ENCODE measurements around the gene ISOC2. TPM values are rescaled to one million over a fixed set of nuclear protein-coding genes. Genes with fewer than 3 reads are reported as not detected.
A peak's percentile ranks its signal among the peaks of the same experiment; 100 is the strongest.
"Not testable (repeated sequence)": the region's sequence is repeated elsewhere in the genome, so short reads cannot be mapped to it uniquely, and the experiment has no call there.

Gene ISOC2
- total and polyA plus RNA-seq, 3 experiments from 2014 or later, result 32.0 to 38.8 (median 33.7) TPM

- POLR2A ChIA-PET, result no interaction called here
- Histone ChIP-seq H3K36me3 (ENCODE audit: insufficient read depth, low read length) (no peaks in the 10 kb centered on the region), H3K4me3 (ENCODE audit: low read length) (no peak overlapping the region), H3K4me1 (ENCODE audit: insufficient read depth, low read length) (peaks cover 19% of the 10 kb centered on the region), H3K27ac (ENCODE audit: low read depth, low read length) (no peak overlapping the region), H3K27me3 (ENCODE audit: insufficient read depth, low read length, poor library complexity, severe bottlenecking) (peaks cover 6% of the 10 kb centered on the region), H3K9me3 (ENCODE audit: low read length) (no peaks in the 10 kb centered on the region)
- H3K36me3 Mint-ChIP-seq, result peaks cover 0 to 2% (median 0%) of the 10 kb centered on the region in 3 donors
- peaks cover 6 to 22% (median 19%) of the 10 kb centered on the region in 3 donors for H3K4me1 Mint-ChIP-seq
- peaks cover 21 to 40% of the 10 kb centered on the region in 2 donors for H3K27me3 Mint-ChIP-seq
- no peak overlapping the region for H3K4me3 Mint-ChIP-seq
- H3K9me3 Mint-ChIP-seq, result no peaks in the 10 kb centered on the region
- CTCF ChIA-PET, result interaction anchor here (1.1 kb wide), 1 partner anchor 80 kb away, joined by 3 read pairs; no protein-coding TSS in a partner anchor
- DNase-seq, result no peak
- peak overlapping the region in 1 of 8 donors; percentile 5 for H3K27ac Mint-ChIP-seq
Measured at GRCh38 chr19:55424518-55424917, 36.9 kb downstream of the ISOC2 start.

- Histone ChIP-seq H3K36me3 (ENCODE audit: insufficient read depth, low read length) (no peaks in the 10 kb centered on the region), H3K27ac (ENCODE audit: low read depth, low read length) (no peak overlapping the region), H3K9me3 (ENCODE audit: low read length) (no peaks in the 10 kb centered on the region), H3K4me1 (ENCODE audit: insufficient read depth, low read length) (peaks cover 20% of the 10 kb centered on the region), H3K27me3 (ENCODE audit: insufficient read depth, low read length, poor library complexity, severe bottlenecking) (peaks cover 2% of the 10 kb centered on the region), H3K4me3 (ENCODE audit: low read length) (no peak overlapping the region)
- no peaks in the 10 kb centered on the region for H3K9me3 Mint-ChIP-seq
- peaks cover 0 to 2% (median 0%) of the 10 kb centered on the region in 3 donors for H3K36me3 Mint-ChIP-seq
- no peak overlapping the region for H3K4me3 Mint-ChIP-seq
- CTCF ChIA-PET, result no interaction called here
- H3K27ac Mint-ChIP-seq, result peak overlapping the region in 1 of 8 donors; percentile 66
- no peak for DNase-seq
- POLR2A ChIA-PET, result no interaction called here
- H3K27me3 Mint-ChIP-seq, result peaks cover 20 to 31% of the 10 kb centered on the region in 2 donors
- peaks cover 6 to 22% (median 20%) of the 10 kb centered on the region in 3 donors for H3K4me1 Mint-ChIP-seq
Measured at GRCh38 chr19:55423225-55424005, 38.0 kb downstream of the ISOC2 start.

DNA sequence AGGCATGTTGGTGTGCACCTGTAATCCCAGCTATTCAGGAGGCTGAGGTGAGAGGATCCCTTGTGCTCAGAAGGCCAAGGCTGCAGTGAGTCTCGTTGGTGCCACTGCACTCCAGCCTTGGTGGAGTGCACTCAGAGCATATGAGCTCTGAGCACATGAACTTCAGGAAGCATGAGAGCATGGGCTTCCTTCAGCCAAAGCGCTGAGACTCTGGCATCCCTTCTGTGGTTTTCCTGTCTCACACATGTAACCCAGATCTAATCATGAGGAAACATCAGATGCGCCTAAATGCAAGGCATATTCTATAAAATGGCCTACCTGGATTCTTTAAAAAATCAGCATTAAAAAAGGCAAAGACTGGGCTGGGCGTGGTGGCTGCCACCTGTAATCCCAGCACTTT, 40.2 kb downstream of the ISOC2 start:
- peaks cover 26% of the 10 kb centered on the region for H3K4me1 ChIP-seq (ENCODE audit: insufficient read depth, low read length)
- not testable (repeated sequence) for H3K36me3 Mint-ChIP-seq; H3K36me3 ChIP-seq (ENCODE audit: insufficient read depth, low read length); H3K9me3 Mint-ChIP-seq; H3K9me3 ChIP-seq (ENCODE audit: low read length); H3K4me3 ChIP-seq (ENCODE audit: low read length); H3K27ac ChIP-seq (ENCODE audit: low read depth, low read length); H3K27me3 ChIP-seq (ENCODE audit: insufficient read depth, low read length, poor library complexity, severe bottlenecking)
- Mint-ChIP-seq H3K27me3 (peaks cover 18 to 27% of the 10 kb centered on the region in 2 donors), H3K27ac (peak overlapping the region in 6 of 8 donors; percentile 40 to 79 (median 66)), H3K4me1 (peaks cover 6 to 25% (median 22%) of the 10 kb centered on the region in 3 donors), H3K4me3 (peak overlapping the region in 5 of 7 donors; percentile 23 to 57 (median 39))
- DNase-seq, result peak in 4 of 5 donors; percentile 23 to 70 (median 50)
- ChIA-PET POLR2A (interaction anchor here (0.6 kb wide), 1 partner anchor 203 kb away, joined by 6 read pairs; the partner anchor contains the start of gene ZNF784), CTCF (interaction anchor here (0.7 kb wide), 1 partner anchor 187 kb away, joined by 6 read pairs; no protein-coding TSS in a partner anchor)

- ChIA-PET CTCF (interaction anchor here (1.2 to 3.2 kb wide), 3 partner anchors 127 to 278 kb away, joined by 3 to 14 read pairs (median 5); no protein-coding TSS in a partner anchor), POLR2A (no interaction called here)
- Histone ChIP-seq H3K4me1 (ENCODE audit: insufficient read depth, low read length) (peaks cover 26% of the 10 kb centered on the region), H3K27ac (ENCODE audit: low read depth, low read length) (no peak overlapping the region), H3K27me3 (ENCODE audit: insufficient read depth, low read length, poor library complexity, severe bottlenecking) (no peaks in the 10 kb centered on the region), H3K4me3 (ENCODE audit: low read length) (no peak overlapping the region), H3K36me3 (ENCODE audit: insufficient read depth, low read length) (no peaks in the 10 kb centered on the region), H3K9me3 (ENCODE audit: low read length) (no peaks in the 10 kb centered on the region)
- Mint-ChIP-seq H3K27me3 (peaks cover 12 to 19% of the 10 kb centered on the region in 2 donors), H3K36me3 (peaks cover 0 to under 1% (median 0%) of the 10 kb centered on the region in 3 donors), H3K27ac (no peak overlapping the region), H3K9me3 (no peaks in the 10 kb centered on the region), H3K4me3 (no peak overlapping the region), H3K4me1 (peaks cover 6 to 25% (median 22%) of the 10 kb centered on the region in 3 donors)
- DNase-seq, result no peak
Measured at GRCh38 chr19:55419624-55420236, 41.7 kb downstream of the ISOC2 start.

DNA sequence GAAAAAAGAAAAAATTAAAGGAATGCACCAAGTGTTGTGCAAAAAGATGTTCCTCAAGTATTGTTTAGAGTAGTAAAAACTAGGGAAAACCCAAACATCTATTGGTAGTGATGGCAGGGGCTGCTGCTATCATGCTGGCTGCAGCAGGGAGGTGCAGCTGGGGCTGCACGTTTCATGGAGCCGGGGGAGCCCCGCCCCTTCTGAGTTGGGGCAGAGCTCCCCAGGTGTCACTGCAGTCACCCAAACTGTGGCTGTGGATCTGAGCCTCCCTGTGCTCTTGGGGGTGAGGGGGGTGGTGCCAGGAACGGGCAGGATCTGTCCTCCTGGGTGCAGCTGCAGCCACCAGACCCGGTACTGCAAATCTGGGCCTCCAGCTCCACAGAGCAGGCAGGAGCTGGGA, 42.3 kb downstream of the ISOC2 start:
- Mint-ChIP-seq H3K9me3 (no peaks in the 10 kb centered on the region), H3K4me3 (no peak overlapping the region), H3K36me3 (no peaks in the 10 kb centered on the region), H3K4me1 (peaks cover 6 to 25% (median 22%) of the 10 kb centered on the region in 3 donors), H3K27me3 (peaks cover 9 to 13% of the 10 kb centered on the region in 2 donors), H3K27ac (no peak overlapping the region)
- ChIA-PET POLR2A (interaction anchor here (0.7 kb wide), 1 partner anchor 127 kb away, joined by 5 read pairs; no protein-coding TSS in a partner anchor), CTCF (interaction anchor here (0.8 to 3.2 kb wide), 8 partner anchors 10 to 277 kb away, joined by 3 to 14 read pairs (median 4); no protein-coding TSS in a partner anchor)
- H3K27ac ChIP-seq (ENCODE audit: low read depth, low read length), result no peak overlapping the region
- H3K4me3 ChIP-seq (ENCODE audit: low read length), result no peak overlapping the region
- no peaks in the 10 kb centered on the region for H3K9me3 ChIP-seq (ENCODE audit: low read length)
- peaks cover 26% of the 10 kb centered on the region for H3K4me1 ChIP-seq (ENCODE audit: insufficient read depth, low read length)
- no peak for DNase-seq
- no peaks in the 10 kb centered on the region for H3K36me3 ChIP-seq (ENCODE audit: insufficient read depth, low read length)
- no peaks in the 10 kb centered on the region for H3K27me3 ChIP-seq (ENCODE audit: insufficient read depth, low read length, poor library complexity, severe bottlenecking)

DNA sequence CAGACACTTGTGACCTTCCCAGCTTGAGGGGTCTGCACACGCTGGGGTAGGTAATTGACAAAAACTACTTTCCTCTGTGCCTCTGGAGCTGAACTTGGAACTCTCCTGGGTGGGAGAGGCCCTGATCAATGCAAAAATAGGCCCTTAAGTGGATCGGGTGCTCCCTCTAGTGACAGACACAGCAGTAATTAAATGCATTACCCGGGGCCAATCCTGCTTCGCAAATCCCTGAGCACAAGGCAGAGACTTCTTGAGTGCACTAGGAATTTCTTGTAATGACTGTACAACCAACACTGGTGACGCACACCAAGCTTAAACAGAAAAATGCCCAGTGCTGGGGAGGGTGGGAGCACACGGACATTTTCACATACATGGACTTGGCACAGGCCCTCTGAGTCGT, 43.3 kb downstream of the ISOC2 start:
- Mint-ChIP-seq H3K27me3 (peaks cover 2 to 13% of the 10 kb centered on the region in 2 donors), H3K4me1 (peaks cover 6 to 25% (median 22%) of the 10 kb centered on the region in 3 donors), H3K27ac (peak overlapping the region in 2 of 8 donors; percentile 7 to 77), H3K4me3 (no peak overlapping the region), H3K36me3 (no peaks in the 10 kb centered on the region), H3K9me3 (no peaks in the 10 kb centered on the region)
- POLR2A ChIA-PET, result interaction anchor here (0.5 to 0.7 kb wide), 2 partner anchors 126 to 277 kb away, joined by 3 to 5 read pairs; no protein-coding TSS in a partner anchor
- no peaks in the 10 kb centered on the region for H3K9me3 ChIP-seq (ENCODE audit: low read length)
- no peak overlapping the region for H3K27ac ChIP-seq (ENCODE audit: low read depth, low read length)
- no peaks in the 10 kb centered on the region for H3K27me3 ChIP-seq (ENCODE audit: insufficient read depth, low read length, poor library complexity, severe bottlenecking)
- H3K4me1 ChIP-seq (ENCODE audit: insufficient read depth, low read length), result peaks cover 26% of the 10 kb centered on the region
- CTCF ChIA-PET, result interaction anchor here (0.6 to 3.2 kb wide), 10 partner anchors 9 to 283 kb away, joined by 3 to 14 read pairs (median 4); no protein-coding TSS in a partner anchor
- peak; percentile 29 to 70 (median 42) for DNase-seq
- H3K4me3 ChIP-seq (ENCODE audit: low read length), result no peak overlapping the region
- H3K36me3 ChIP-seq (ENCODE audit: insufficient read depth, low read length), result no peaks in the 10 kb centered on the region

- H3K27me3 Mint-ChIP-seq, result peaks cover 2% of the 10 kb centered on the region in 2 donors
- CTCF ChIA-PET, result no interaction called here
- no peak for DNase-seq
- Histone ChIP-seq H3K9me3 (ENCODE audit: low read length) (no peaks in the 10 kb centered on the region), H3K4me3 (ENCODE audit: low read length) (no peak overlapping the region), H3K27me3 (ENCODE audit: insufficient read depth, low read length, poor library complexity, severe bottlenecking) (no peaks in the 10 kb centered on the region), H3K36me3 (ENCODE audit: insufficient read depth, low read length) (no peaks in the 10 kb centered on the region), H3K4me1 (ENCODE audit: insufficient read depth, low read length) (peaks cover 22% of the 10 kb centered on the region), H3K27ac (ENCODE audit: low read depth, low read length) (no peak overlapping the region)
- H3K27ac Mint-ChIP-seq, result peak overlapping the region in 2 of 8 donors; percentile 80 to 99
- POLR2A ChIA-PET, result no interaction called here
- H3K4me3 Mint-ChIP-seq, result peak overlapping the region in 4 of 7 donors; percentile 15 to 82 (median 42)
- peaks cover 0 to 4% (median 0%) of the 10 kb centered on the region in 5 donors for H3K9me3 Mint-ChIP-seq
- H3K36me3 Mint-ChIP-seq, result peaks cover 7 to 22% (median 22%) of the 10 kb centered on the region in 3 donors
- peaks cover 27 to 38% (median 33%) of the 10 kb centered on the region in 3 donors for H3K4me1 Mint-ChIP-seq
Measured at GRCh38 chr19:55410168-55410567, 51.3 kb downstream of the ISOC2 start.
